K562 (cell line): ENCODE data around the gene GPR75. TPM values are rescaled to one million over a fixed set of nuclear protein-coding genes. Genes with fewer than 3 reads are reported as not detected.
A peak's percentile ranks its signal among the peaks of the same experiment; 100 is the strongest.

Experiments
- ATAC-seq: fragments of 200-7000 bp; cut with Tn5 transposase; 3 replicates; pipeline ENCODE4 v1.9.1; 2020; ENCODE audit warnings: moderate library complexity
- BruUV-seq: library from RNA; stranded (reverse); fragments of 400-500 nt; replicated peaks from 2 replicates; lab custom pipeline; 2021; lab: Mats Ljungman, UMichigan
- CTCF ChIA-PET: fragments of 300-600 bp; formaldehyde crosslinking; extraction: SDS; loops from one replicate; lab custom pipeline; 2021; ENCODE audit warnings: low intra/inter-chr PET ratio; lab: Yijun Ruan, JAX
- POLR2A ChIA-PET: fragments of 300-600, 350-650 bp; sonication (Branson Sonifier 250); formaldehyde crosslinking; extraction: SDS; loops from one replicate; lab custom pipeline; 2021; ENCODE audit warnings: antibody characterized with exemption, inconsistent platforms; lab: Yijun Ruan, JAX
- DNase-seq, 4 experiments: peaks; one replicate each; pipeline versions ENCODE4 v3.0.0 to v3.0.0-alpha.2; 2011 to 2018; ENCODE audit warnings: low spot score in 3 of 4, mixed read lengths in 3 of 4; ENCODE audit errors: extremely low read depth in 1 of 4
- FAIRE-seq: peaks from 2 replicates; lab custom pipeline; 2011; peaks lifted over from hg19 to GRCh38; lab: Jason Lieb, UNC
- H2AFZ ChIP-seq: 2 replicates; pipeline ENCODE4 v1.6.0; 2011; ENCODE audit warnings: low read depth, low read length, control low read depth, inconsistent platforms
- H3K27ac ChIP-seq: fragments of 200-600 bp; 3 replicates; pipeline ENCODE4 v1.8.0; 2011; ENCODE audit warnings: low read depth, mild to moderate bottlenecking, control low read depth, inconsistent platforms, low read length, moderate library complexity, mixed read lengths; ENCODE audit errors: extremely low read depth
- H3K27me3 ChIP-seq, 2 experiments: fragments of 300-600 bp in 1 of 2; 2 replicates in 1 of 2; 3 replicates in 1 of 2; pipeline versions ENCODE4 v1.6.0 to v1.8.0; 2011; ENCODE audit warnings: inconsistent platforms in 2 of 2, low read length in 2 of 2, mild to moderate bottlenecking in 1 of 2, mixed read lengths in 1 of 2, moderate library complexity in 1 of 2; ENCODE audit not compliant: control insufficient read depth in 2 of 2, insufficient read depth in 2 of 2
- H3K36me3 ChIP-seq: fragments of 300-600 bp; 3 replicates; pipeline ENCODE4 v1.8.0; 2011; ENCODE audit warnings: mild to moderate bottlenecking, low read length, inconsistent platforms; ENCODE audit not compliant: control insufficient read depth, insufficient read depth
- H3K4me1 ChIP-seq, 2 experiments: fragments of 200-600 bp in 1 of 2; replicated peaks in 1 of 2; 2 replicates in 1 of 2; 3 replicates in 1 of 2; pipeline versions ENCODE4 v1.5.1 to v1.8.0; 2011; ENCODE audit warnings: inconsistent platforms in 2 of 2, low read length in 2 of 2, mild to moderate bottlenecking in 1 of 2, mixed read lengths in 1 of 2, moderate library complexity in 1 of 2; ENCODE audit not compliant: control insufficient read depth in 2 of 2, insufficient read depth in 2 of 2
- H3K4me2 ChIP-seq: 2 replicates; pipeline ENCODE4 v1.6.1; 2011; ENCODE audit warnings: low read length, control low read depth, inconsistent platforms, mixed read lengths; ENCODE audit not compliant: insufficient read depth
- H3K4me3 ChIP-seq: fragments of 200-600 bp; sonication (generic), shearing (Covaris generic); 2 replicates; pipeline ENCODE4 v1.5.1; 2016; ENCODE audit warnings: control low read depth, inconsistent platforms
- H3K79me2 ChIP-seq: fragments of 200-600 bp; 3 replicates; pipeline ENCODE4 v1.8.0; 2011; ENCODE audit warnings: low read length, inconsistent platforms; ENCODE audit not compliant: control insufficient read depth, insufficient read depth
- H3K9ac ChIP-seq, 2 experiments: 2 replicates each; pipeline versions ENCODE4 v1.6.0 to v1.6.1; 2011; ENCODE audit warnings: low read depth in 2 of 2, low read length in 2 of 2, control low read depth in 1 of 2, inconsistent platforms in 1 of 2, mild to moderate bottlenecking in 1 of 2, mixed read lengths in 1 of 2; ENCODE audit not compliant: insufficient read depth in 1 of 2
- H3K9me1 ChIP-seq: one replicate; pipeline ENCODE4 v1.6.0; 2011; ENCODE audit warnings: inconsistent platforms, mild to moderate bottlenecking, low read length, moderate library complexity; ENCODE audit not compliant: control insufficient read depth, insufficient read depth
- H3K9me3 ChIP-seq: replicated peaks from 2 replicates; pipeline ENCODE4 v1.5.1; 2011; ENCODE audit warnings: low read depth, low read length, inconsistent platforms; ENCODE audit not compliant: control insufficient read depth, insufficient read depth
- H4K20me1 ChIP-seq: replicated peaks from 2 replicates; pipeline ENCODE4 v1.6.1; 2011; ENCODE audit warnings: low read length, inconsistent platforms, mixed read lengths; ENCODE audit not compliant: control insufficient read depth, insufficient read depth
- CC2D1A ChIP-seq: fragments of 450-650 bp; IDR thresholded peaks from 2 replicates; pipeline ENCODE4 v1.6.1; 2017; ENCODE audit warnings: mild to moderate bottlenecking
- FOSL1 ChIP-seq: fragments of 200-800 bp; sonication (Bioruptor generic); conservative IDR thresholded peaks from 2 replicates; pipeline ENCODE4 v1.6.1; 2016; ENCODE audit warnings: missing genetic modification characterization, missing compliant biosample characterization
- GATAD2A ChIP-seq: fragments of 450-650 bp; IDR thresholded peaks from 2 replicates; pipeline ENCODE4 v1.6.1; 2017
- HNRNPK ChIP-seq: fragments of 200-400 bp; formaldehyde crosslinking; IDR thresholded peaks from one replicate; pipeline ENCODE4 v1.6.1; 2018; ENCODE audit warnings: mild to moderate bottlenecking, low read depth, low read length; ENCODE audit not compliant: poor library complexity, severe bottlenecking
- MTA1 ChIP-seq: fragments of 450-650 bp; IDR thresholded peaks from 2 replicates; pipeline ENCODE4 v1.6.1; 2017; ENCODE audit warnings: borderline replicate concordance
- SMAD1 ChIP-seq: fragments of 150-350 bp; IDR thresholded peaks from 2 replicates; pipeline ENCODE4 v1.6.1; 2014; ENCODE audit warnings: low read length, low read depth; ENCODE audit not compliant: partially characterized antibody
- WGBS: fragments of 100-300 bp; shearing (Covaris generic); methylation state at CpG from one replicate; pipeline ENCODE4 v1.1.6; 2016; ENCODE audit warnings: low coverage, mixed read lengths; ENCODE audit not compliant: insufficient coverage; ENCODE audit errors: missing lambda C conversion rate; 5-methylcytosine and 5-hydroxymethylcytosine counted together
- in situ Hi-C: fragments of 300-500 bp; cut with MboI; formaldehyde crosslinking; loops from 4 replicates; pipeline ENCODE4 v1.15.0; 2018; ENCODE audit warnings: inconsistent platforms, mixed read lengths
- intact Hi-C: fragments of 100-400 bp; cut with micrococcal nuclease; formaldehyde crosslinking; loops from 2 replicates; pipeline ENCODE4 v1.14.2; 2022
- polyA plus RNA-seq, 8 experiments: library from polyadenylated mRNA; depleted of rRNA in 4 of 8; stranded (reverse) in 5 of 8; unstranded in 3 of 8; fragments of >200 nt; fragmentation: Nextera tagmentation in 2 of 8; fragmentation: Illumina TruSeq in 1 of 8; extraction: Ambion mirVana in 2 of 8; extraction: Trizol in 1 of 8; gene quantifications; 2 replicates each; pipeline versions ENCODE4 v1.2.1 to v1.2.3, GENCODE V29; 2011 to 2014; ENCODE audit warnings: inconsistent platforms in 1 of 8, missing spikeins in 1 of 8
- total RNA-seq, 7 experiments: library from RNA; depleted of rRNA in 6 of 7; stranded (reverse); fragments of >200 nt in 6 of 7; fragmentation: Illumina TruSeq in 2 of 7; extraction: Trizol in 2 of 7; gene quantifications; 2 replicates each; pipeline versions ENCODE4 v1.2.1 to v1.2.3, GENCODE V29; 2011 to 2021; ENCODE audit warnings: low replicate concordance in 1 of 7
- TF ChIP-seq, protein P1 (sequence below), 2 experiments: IDR thresholded peaks; 2 replicates each; pipeline ENCODE4 v1.6.1; 2011; ENCODE audit warnings: borderline replicate concordance in 1 of 2, control low read depth in 1 of 2, low read depth in 1 of 2, low read length in 1 of 2, mild to moderate bottlenecking in 1 of 2, mixed read lengths in 1 of 2, moderate library complexity in 1 of 2; ENCODE audit not compliant: insufficient read depth in 1 of 2, insufficient read length in 1 of 2, poor library complexity in 1 of 2, severe bottlenecking in 1 of 2; ENCODE audit errors: extremely low read depth in 1 of 2
- TF ChIP-seq, protein P2 (sequence below): fragments of 250-450 bp; sonication (Bioruptor Pico); IDR thresholded peaks from 2 replicates; pipeline ENCODE4 v1.8.0; 2022; ENCODE audit warnings: inconsistent platforms
- TF ChIP-seq, protein P3 (sequence below): fragments of 450-650 bp; IDR thresholded peaks from 2 replicates; pipeline ENCODE4 v1.6.1; 2016; ENCODE audit warnings: mild to moderate bottlenecking

The GPR75 gene
- total and polyA plus RNA-seq, 9 of the 15 experiments (the other 6 are each of a cell fraction or from before 2014, with no cell fraction given) = 0.10 to 3.9 (median 2.3) TPM

DNA sequence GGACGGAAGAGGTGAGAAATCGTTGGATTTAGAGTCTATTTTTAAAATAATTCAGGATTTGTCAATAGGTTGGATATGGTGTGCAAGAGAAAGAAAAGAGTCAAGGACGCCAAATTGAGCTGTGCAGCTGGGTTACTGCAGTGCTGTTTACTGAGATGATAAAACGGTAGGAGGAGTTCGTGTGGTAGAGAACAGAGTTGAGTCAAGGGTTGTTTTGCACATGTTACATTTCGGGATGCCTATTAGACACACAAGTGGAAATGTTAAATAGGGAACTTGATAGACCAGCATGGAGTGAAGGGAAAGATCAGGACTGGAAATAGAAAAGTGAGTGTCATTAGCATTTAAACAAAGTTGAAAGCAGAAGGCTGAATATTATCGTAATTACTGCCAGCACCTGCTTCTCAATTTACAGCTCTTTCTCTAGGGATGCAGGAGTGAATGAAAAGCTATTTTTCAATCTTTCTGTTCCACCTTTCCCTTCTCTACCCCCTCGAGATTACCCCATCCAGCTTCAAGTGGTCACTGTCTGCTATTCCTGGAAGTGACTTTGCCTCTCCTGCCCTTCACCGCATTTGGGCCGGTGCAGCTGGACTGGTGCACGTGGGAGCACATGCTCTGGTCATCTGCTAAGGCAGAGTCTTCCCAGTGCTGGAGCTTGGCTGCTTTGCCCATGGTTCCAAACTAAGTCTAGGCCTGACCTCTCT lies 30.3 kb downstream of the GPR75 start:
- Histone ChIP-seq H3K27me3 (no peaks in the 10 kb centered on the region), H3K27ac (no peak overlapping the region), H4K20me1 (no peaks in the 10 kb centered on the region), H3K9me1 (no peaks in the 10 kb centered on the region), H3K36me3 (no peaks in the 10 kb centered on the region), H3K9me3 (no peaks in the 10 kb centered on the region), H3K4me1 (no peaks in the 10 kb centered on the region), H3K4me2 (no peak overlapping the region), H3K9ac (no peak overlapping the region), H3K4me3 (no peak overlapping the region), H3K79me2 (no peaks in the 10 kb centered on the region), H2AFZ (peak overlapping the region; percentile 38; the same call in 1 of the 2 replicates)
- POLR2A ChIA-PET = interaction anchor here (0.5 to 0.6 kb wide), 2 partner anchors 19 to 100 kb away, joined by 3 read pairs; no protein-coding TSS in a partner anchor
- CTCF ChIA-PET = no interaction called here
- in situ Hi-C loops (no loop called here), intact Hi-C loops (loop anchor here (10.0 kb wide), 2 partner anchors 235 to 405 kb away; no protein-coding TSS in a partner anchor)
- no peak for DNase-seq
- no peak for FAIRE-seq
- 33% methylated on average over 11 of the region's 11 CpGs for WGBS
- no TSS peak for BruUV-seq
- peak; percentile 58 for ATAC-seq
- TF ChIP-seq, protein P1, sequence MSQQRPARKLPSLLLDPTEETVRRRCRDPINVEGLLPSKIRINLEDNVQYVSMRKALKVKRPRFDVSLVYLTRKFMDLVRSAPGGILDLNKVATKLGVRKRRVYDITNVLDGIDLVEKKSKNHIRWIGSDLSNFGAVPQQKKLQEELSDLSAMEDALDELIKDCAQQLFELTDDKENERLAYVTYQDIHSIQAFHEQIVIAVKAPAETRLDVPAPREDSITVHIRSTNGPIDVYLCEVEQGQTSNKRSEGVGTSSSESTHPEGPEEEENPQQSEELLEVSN (IDR thresholded peaks at IDR 0.05; ENCODE audit: borderline replicate concordance in 1 of 2, extremely low read depth in 1 of 2, insufficient read depth in 1 of 2, insufficient read length in 1 of 2, low read depth in 1 of 2, low read length in 1 of 2, poor library complexity in 1 of 2, severe bottlenecking in 1 of 2) = peak in 1 of 2 experiments; percentile 37
- TF ChIP-seq FOSL1 (no peak), CC2D1A (no peak), HNRNPK (no peak), MTA1 (no peak), GATAD2A (no peak), SMAD1 (no peak)
- TF ChIP-seq, protein P2, sequence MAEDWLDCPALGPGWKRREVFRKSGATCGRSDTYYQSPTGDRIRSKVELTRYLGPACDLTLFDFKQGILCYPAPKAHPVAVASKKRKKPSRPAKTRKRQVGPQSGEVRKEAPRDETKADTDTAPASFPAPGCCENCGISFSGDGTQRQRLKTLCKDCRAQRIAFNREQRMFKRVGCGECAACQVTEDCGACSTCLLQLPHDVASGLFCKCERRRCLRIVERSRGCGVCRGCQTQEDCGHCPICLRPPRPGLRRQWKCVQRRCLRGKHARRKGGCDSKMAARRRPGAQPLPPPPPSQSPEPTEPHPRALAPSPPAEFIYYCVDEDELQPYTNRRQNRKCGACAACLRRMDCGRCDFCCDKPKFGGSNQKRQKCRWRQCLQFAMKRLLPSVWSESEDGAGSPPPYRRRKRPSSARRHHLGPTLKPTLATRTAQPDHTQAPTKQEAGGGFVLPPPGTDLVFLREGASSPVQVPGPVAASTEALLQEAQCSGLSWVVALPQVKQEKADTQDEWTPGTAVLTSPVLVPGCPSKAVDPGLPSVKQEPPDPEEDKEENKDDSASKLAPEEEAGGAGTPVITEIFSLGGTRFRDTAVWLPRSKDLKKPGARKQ (CRISPR knock-in tag) = no peak
- TF ChIP-seq, protein P3, sequence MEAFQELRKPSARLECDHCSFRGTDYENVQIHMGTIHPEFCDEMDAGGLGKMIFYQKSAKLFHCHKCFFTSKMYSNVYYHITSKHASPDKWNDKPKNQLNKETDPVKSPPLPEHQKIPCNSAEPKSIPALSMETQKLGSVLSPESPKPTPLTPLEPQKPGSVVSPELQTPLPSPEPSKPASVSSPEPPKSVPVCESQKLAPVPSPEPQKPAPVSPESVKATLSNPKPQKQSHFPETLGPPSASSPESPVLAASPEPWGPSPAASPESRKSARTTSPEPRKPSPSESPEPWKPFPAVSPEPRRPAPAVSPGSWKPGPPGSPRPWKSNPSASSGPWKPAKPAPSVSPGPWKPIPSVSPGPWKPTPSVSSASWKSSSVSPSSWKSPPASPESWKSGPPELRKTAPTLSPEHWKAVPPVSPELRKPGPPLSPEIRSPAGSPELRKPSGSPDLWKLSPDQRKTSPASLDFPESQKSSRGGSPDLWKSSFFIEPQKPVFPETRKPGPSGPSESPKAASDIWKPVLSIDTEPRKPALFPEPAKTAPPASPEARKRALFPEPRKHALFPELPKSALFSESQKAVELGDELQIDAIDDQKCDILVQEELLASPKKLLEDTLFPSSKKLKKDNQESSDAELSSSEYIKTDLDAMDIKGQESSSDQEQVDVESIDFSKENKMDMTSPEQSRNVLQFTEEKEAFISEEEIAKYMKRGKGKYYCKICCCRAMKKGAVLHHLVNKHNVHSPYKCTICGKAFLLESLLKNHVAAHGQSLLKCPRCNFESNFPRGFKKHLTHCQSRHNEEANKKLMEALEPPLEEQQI = no peak
